OCI-LY3 (cell line): ENCODE data around the gene TAL2.

Experiments
- H2AFZ ChIP-seq: fragments of 200-600, 300-600 bp; shearing (Covaris generic); 2 replicates; pipeline ENCODE4 v1.6.0; 2014; ENCODE audit warnings: antibody characterized with exemption, low read depth, low read length
- H3K27ac ChIP-seq: fragments of 200-600, 300-600 bp; sonication (generic); 2 replicates; pipeline ENCODE4 v1.5.1; 2014; ENCODE audit warnings: mild to moderate bottlenecking, low read length, moderate library complexity, mixed read lengths
- H3K27me3 ChIP-seq: fragments of 200-600, 300-600 bp; sonication (generic); 2 replicates; pipeline ENCODE4 v1.6.1; 2014; ENCODE audit warnings: low read depth, low read length, mixed read lengths
- H3K36me3 ChIP-seq: fragments of 200-600, 300-600 bp; sonication (generic); replicated peaks from 2 replicates; pipeline ENCODE3; 2014; ENCODE audit warnings: low read depth, low read length, mixed read lengths
- H3K4me1 ChIP-seq: fragments of 300-600, 200-600 bp; sonication (generic); 2 replicates; pipeline ENCODE4 v1.6.1; 2014; ENCODE audit warnings: low read length, mixed read lengths
- H3K4me2 ChIP-seq: fragments of 200-600, 300-600 bp; sonication (generic); 2 replicates; pipeline ENCODE4 v1.6.1; 2014; ENCODE audit warnings: low read length, mixed read lengths
- H3K4me3 ChIP-seq: fragments of 300-600, 200-600 bp; sonication (generic); 2 replicates; pipeline ENCODE4 v1.5.1; 2014; ENCODE audit warnings: antibody characterized with exemption, mild to moderate bottlenecking, low read length, moderate library complexity
- H3K79me2 ChIP-seq: fragments of 300-600, 200-600 bp; shearing (Covaris generic); 2 replicates; pipeline ENCODE4 v1.6.1; 2014; ENCODE audit warnings: mild to moderate bottlenecking, low read length, mixed read lengths
- H3K9ac ChIP-seq: fragments of 300-600, 200-600 bp; shearing (Covaris generic); 2 replicates; pipeline ENCODE4 v1.6.0; 2014; ENCODE audit warnings: mild to moderate bottlenecking, low read length, moderate library complexity
- H3K9me3 ChIP-seq: fragments of 200-600, 300-600 bp; shearing (Covaris generic); 2 replicates; pipeline ENCODE4 v1.6.1; 2014; ENCODE audit warnings: low read length, mixed read lengths; ENCODE audit not compliant: insufficient read depth
- H4K20me1 ChIP-seq: fragments of 200-600, 300-600 bp; sonication (generic); 2 replicates; pipeline ENCODE4 v1.6.1; 2016; ENCODE audit warnings: low read length, mixed read lengths; ENCODE audit not compliant: insufficient read depth
- EZH2phosphoT487 ChIP-seq: fragments of 200-600 bp; shearing (Covaris generic); IDR thresholded peaks from 2 replicates; pipeline ENCODE4 v1.6.1; 2018; ENCODE audit warnings: antibody characterized with exemption, mixed run types, low read depth
- TF ChIP-seq, protein P1 (sequence below): fragments of 200-600, 300-600 bp; sonication (generic); IDR thresholded peaks from 2 replicates; pipeline ENCODE4 v1.5.1; 2014; ENCODE audit warnings: antibody characterized with exemption, low read length, low read depth

The TAL2 gene

DNA sequence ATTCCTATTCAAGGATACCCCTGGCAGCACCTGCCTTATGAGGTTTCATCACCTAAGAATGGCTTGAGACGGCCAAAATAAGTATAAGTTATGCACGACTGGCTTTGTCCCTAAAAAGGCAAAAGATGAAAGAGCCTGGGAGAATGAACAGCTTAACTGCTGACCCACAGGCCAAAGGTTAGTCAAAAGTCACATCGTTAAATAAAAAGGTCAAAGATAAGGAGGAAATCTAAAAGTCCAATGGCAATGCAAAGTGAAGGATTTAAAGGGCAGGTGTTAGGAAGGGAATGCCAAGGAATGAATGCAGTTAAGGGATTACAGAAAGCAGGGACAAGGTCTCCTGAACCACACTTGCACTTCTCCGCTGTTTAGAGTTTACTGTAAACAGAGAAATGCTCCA lies 5.6 kb downstream of the TAL2 start:
- Histone ChIP-seq H3K9ac (no peak overlapping the region), H3K36me3 (no peaks in the 10 kb centered on the region), H3K27me3 (no peaks in the 10 kb centered on the region), H2AFZ (no peak overlapping the region), H3K4me1 (peaks cover 10% of the 10 kb centered on the region), H3K4me2 (no peak overlapping the region), H3K4me3 (no peak overlapping the region), H3K27ac (no peak overlapping the region), H3K9me3 (no peaks in the 10 kb centered on the region), H3K79me2 (no peaks in the 10 kb centered on the region), H4K20me1 (no peaks in the 10 kb centered on the region)
- no peak for TF ChIP-seq EZH2phosphoT487
- TF ChIP-seq, protein P1, sequence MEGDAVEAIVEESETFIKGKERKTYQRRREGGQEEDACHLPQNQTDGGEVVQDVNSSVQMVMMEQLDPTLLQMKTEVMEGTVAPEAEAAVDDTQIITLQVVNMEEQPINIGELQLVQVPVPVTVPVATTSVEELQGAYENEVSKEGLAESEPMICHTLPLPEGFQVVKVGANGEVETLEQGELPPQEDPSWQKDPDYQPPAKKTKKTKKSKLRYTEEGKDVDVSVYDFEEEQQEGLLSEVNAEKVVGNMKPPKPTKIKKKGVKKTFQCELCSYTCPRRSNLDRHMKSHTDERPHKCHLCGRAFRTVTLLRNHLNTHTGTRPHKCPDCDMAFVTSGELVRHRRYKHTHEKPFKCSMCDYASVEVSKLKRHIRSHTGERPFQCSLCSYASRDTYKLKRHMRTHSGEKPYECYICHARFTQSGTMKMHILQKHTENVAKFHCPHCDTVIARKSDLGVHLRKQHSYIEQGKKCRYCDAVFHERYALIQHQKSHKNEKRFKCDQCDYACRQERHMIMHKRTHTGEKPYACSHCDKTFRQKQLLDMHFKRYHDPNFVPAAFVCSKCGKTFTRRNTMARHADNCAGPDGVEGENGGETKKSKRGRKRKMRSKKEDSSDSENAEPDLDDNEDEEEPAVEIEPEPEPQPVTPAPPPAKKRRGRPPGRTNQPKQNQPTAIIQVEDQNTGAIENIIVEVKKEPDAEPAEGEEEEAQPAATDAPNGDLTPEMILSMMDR, result no peak

DNA sequence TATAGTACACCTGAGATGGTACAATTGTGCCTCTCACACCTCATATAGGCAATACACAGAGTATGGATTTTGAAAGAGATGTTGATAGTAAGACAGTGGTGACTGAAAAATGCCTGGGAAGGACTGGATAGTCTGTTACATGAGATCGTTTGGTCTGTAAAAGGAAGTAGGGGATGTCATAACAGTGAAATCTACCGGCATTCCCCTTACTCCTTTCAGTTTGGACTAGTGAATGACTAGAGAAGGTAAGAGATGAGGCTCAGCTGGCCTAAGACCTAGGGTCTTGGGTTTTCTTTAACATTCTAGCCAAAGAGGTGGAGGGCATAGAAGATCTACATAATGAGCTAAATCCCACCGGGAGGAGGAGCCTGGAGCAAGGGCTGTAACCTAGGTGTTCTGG lies 8.1 kb downstream of the TAL2 start:
- no peak overlapping the region for H2AFZ ChIP-seq
- no peak overlapping the region for H3K4me3 ChIP-seq
- no peaks in the 10 kb centered on the region for H3K79me2 ChIP-seq
- no peaks in the 10 kb centered on the region for H3K27me3 ChIP-seq
- H3K27ac ChIP-seq, result no peak overlapping the region
- no peak overlapping the region for H3K9ac ChIP-seq
- H3K4me1 ChIP-seq, result peaks cover 18% of the 10 kb centered on the region
- peaks cover 3% of the 10 kb centered on the region; the same call in 1 of the 2 replicates for H3K9me3 ChIP-seq
- TF ChIP-seq, protein P1, result no peak
- TF ChIP-seq EZH2phosphoT487, result no peak
- no peaks in the 10 kb centered on the region for H4K20me1 ChIP-seq
- no peak overlapping the region for H3K4me2 ChIP-seq
- H3K36me3 ChIP-seq, result no peaks in the 10 kb centered on the region

- Histone ChIP-seq H3K9me3 (peaks cover 3% of the 10 kb centered on the region; the same call in 1 of the 2 replicates), H3K4me1 (peaks cover 18% of the 10 kb centered on the region), H3K79me2 (no peaks in the 10 kb centered on the region), H3K27me3 (no peaks in the 10 kb centered on the region), H3K4me2 (no peak overlapping the region), H2AFZ (no peak overlapping the region), H3K4me3 (no peak overlapping the region), H3K27ac (no peak overlapping the region), H3K9ac (no peak overlapping the region), H3K36me3 (no peaks in the 10 kb centered on the region), H4K20me1 (no peaks in the 10 kb centered on the region)
- TF ChIP-seq, protein P1, result no peak
- TF ChIP-seq EZH2phosphoT487, result no peak
These were observed 8.5 kb downstream of the TAL2 start for GRCh38 chr9:105670775-105671174.

DNA sequence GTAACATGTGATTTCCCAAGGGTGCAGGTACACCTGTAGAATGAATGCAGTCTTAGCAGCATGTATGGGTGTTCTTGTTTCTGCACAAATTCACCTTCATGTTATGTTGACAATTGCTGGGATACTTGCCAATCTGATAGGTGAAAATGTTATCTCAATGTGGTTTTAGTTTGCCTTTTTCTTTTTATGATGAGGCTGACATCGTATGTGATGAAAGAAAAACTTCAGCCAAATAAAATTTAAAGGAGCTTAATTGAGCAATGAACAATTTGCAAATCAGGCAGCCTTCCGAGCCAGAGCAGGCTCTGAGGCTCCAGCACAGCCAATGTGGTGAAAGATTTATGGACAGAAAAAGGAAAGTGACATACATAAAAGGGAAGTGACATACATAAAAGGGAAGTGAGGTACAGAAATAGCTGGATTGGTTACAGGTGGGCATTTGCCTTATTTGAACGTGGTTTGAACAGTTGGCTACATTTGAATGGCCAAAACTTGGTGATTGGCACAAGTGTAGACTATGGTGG lies 10.5 kb downstream of the TAL2 start:
- no peaks in the 10 kb centered on the region for H4K20me1 ChIP-seq
- H3K4me1 ChIP-seq, result peaks cover 14% of the 10 kb centered on the region
- peak overlapping the region; percentile 36; the same call in 1 of the 2 replicates for H3K4me3 ChIP-seq
- no peaks in the 10 kb centered on the region for H3K79me2 ChIP-seq
- H3K4me2 ChIP-seq, result peak overlapping the region; percentile 44
- peaks cover 3% of the 10 kb centered on the region; the same call in 1 of the 2 replicates for H3K9me3 ChIP-seq
- peak overlapping the region; percentile 76 for H2AFZ ChIP-seq
- H3K27me3 ChIP-seq, result no peaks in the 10 kb centered on the region
- H3K27ac ChIP-seq, result 0 out of 2 replicates have a peak overlapping the region, but pooled peaks have one; percentile 7
- H3K9ac ChIP-seq, result no peak overlapping the region
- TF ChIP-seq, protein P1, result no peak
- TF ChIP-seq EZH2phosphoT487, result no peak
- no peaks in the 10 kb centered on the region for H3K36me3 ChIP-seq
